GM23338 (cell line): ENCODE results near the gene PKIB.

Source experiments
- CREB1 ChIP-seq: fragments of 250-450 bp; sonication (Bioruptor Pico); IDR thresholded peaks from 2 replicates; pipeline ENCODE4 v1.5.0; 2020; ENCODE audit warnings: low read depth, mild to moderate bottlenecking, moderate library complexity
- CTCF ChIP-seq, 2 experiments: fragments of 200-600 bp in 1 of 2; sonication (generic) in 1 of 2; conservative IDR thresholded peaks; 2 replicates each; pipeline versions ENCODE4 v1.5.1 to v1.6.1; 2016 to 2017; ENCODE audit warnings: antibody characterized with exemption in 2 of 2, low read depth in 2 of 2, mild to moderate bottlenecking in 2 of 2, moderate library complexity in 1 of 2
- ETS1 ChIP-seq: IDR thresholded peaks from 2 replicates; pipeline ENCODE4 v1.6.1; 2016; ENCODE audit warnings: antibody characterized with exemption
- EZH2 ChIP-seq: fragments of 200-600 bp; sonication (generic); IDR thresholded peaks from one replicate; pipeline ENCODE4 v1.8.0; 2017; ENCODE audit warnings: antibody characterized with exemption, mild to moderate bottlenecking, low read depth; ENCODE audit not compliant: unreplicated experiment
- EZH2phosphoT487 ChIP-seq: fragments of 200-600 bp; sonication (generic); IDR thresholded peaks from one replicate; pipeline ENCODE4 v1.8.1; 2018; ENCODE audit warnings: antibody characterized with exemption; ENCODE audit not compliant: unreplicated experiment
- JUNB ChIP-seq: IDR thresholded peaks from one replicate; pipeline ENCODE4 v1.6.1; 2016; ENCODE audit warnings: antibody characterized with exemption; ENCODE audit not compliant: unreplicated experiment
- NANOG ChIP-seq: IDR thresholded peaks from 2 replicates; pipeline ENCODE4 v1.6.1; 2016; ENCODE audit warnings: antibody characterized with exemption, borderline replicate concordance
- POLR2AphosphoS5 ChIP-seq: IDR thresholded peaks from 2 replicates; pipeline ENCODE4 v1.6.1; 2016; ENCODE audit warnings: antibody characterized with exemption, low read depth
- REST ChIP-seq: IDR thresholded peaks from one replicate; pipeline ENCODE4 v1.6.1; 2018; ENCODE audit warnings: antibody characterized with exemption; ENCODE audit not compliant: unreplicated experiment
- STAT1 ChIP-seq: IDR thresholded peaks from one replicate; pipeline ENCODE4 v1.6.1; 2016; ENCODE audit warnings: antibody characterized with exemption; ENCODE audit not compliant: unreplicated experiment
- ZNF114 ChIP-seq: fragments of 250-450 bp; sonication (Bioruptor Pico); IDR thresholded peaks from 2 replicates; pipeline ENCODE4 v1.5.0; 2020; ENCODE audit warnings: mild to moderate bottlenecking, moderate library complexity
- ZNF462 ChIP-seq: fragments of 250-450 bp; sonication (Bioruptor Pico); IDR thresholded peaks from 2 replicates; pipeline ENCODE4 v1.5.0; 2020; ENCODE audit warnings: mild to moderate bottlenecking, moderate library complexity

GRCh38 chr6:122746688-122747087, 136.5 kb downstream of the PKIB start:
- TF ChIP-seq CTCF (conservative IDR thresholded peaks at IDR 0.05; ENCODE audit: low read depth in 2 of 2) (no peak), POLR2AphosphoS5 (no peak), EZH2phosphoT487 (no peak), EZH2 (no peak), REST (no peak), CREB1 (CRISPR knock-in tag) (no peak), ZNF114 (CRISPR knock-in tag) (no peak), JUNB (no peak), ETS1 (no peak), ZNF462 (CRISPR knock-in tag) (no peak), NANOG (no peak), STAT1 (no peak)
